Raji (cell line): ENCODE measurements around the gene CTBP1.

ENCODE experiments used
- POLR2A ChIP-seq: IDR thresholded peaks from 2 replicates; pipeline ENCODE4 v1.6.1; 2011; ENCODE audit warnings: low read depth, low read length, control low read depth; ENCODE audit not compliant: insufficient read depth

The CTBP1 gene

DNA sequence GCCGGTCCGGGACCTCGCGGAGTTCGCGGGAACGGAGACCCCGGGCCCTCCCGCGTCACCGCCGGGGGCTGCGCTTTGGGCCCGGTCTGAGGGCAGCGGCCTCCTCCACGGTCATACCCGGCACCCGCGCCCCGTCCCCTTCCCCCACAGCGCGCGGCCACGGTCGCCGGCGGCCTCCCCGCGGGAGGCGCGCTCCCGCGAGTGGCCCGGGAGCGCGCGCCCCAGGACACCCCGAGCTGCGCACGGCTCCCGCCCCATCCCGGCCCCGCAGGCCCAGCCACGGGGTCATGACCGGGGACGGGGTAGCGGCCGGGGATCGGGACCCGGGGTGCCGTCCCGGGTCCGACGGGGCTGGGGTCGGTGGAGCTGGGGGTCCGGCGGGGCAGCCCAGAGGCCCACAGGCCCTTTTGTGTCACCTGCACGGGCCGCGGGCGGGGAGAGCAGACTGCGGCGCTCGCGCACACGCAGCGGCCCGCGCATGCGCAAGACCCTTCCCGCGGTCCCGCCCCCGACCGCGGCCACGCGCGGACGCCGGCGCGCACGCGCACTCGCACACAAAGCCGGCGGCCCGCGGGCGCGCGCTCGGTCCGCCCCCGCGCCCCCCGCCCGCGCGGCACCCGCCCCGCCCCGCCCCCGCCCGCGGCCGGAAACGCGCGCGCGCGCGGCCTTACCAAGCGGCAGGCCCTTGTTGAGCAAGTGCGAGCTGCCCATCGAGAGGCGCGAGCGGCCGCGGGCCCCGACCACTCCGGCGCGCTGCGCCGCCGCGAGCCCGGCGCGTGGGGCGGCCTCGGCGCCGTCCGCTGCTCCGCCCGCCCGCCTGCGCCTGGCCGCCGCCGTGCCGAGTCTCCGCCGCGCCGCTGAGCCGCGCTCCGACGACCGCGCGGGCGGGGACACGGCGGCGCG is at the start of gene CTBP1:
CTBP1 (minus strand) TSS at position 886 of the 903 bp plus-strand sequence. CDS start 7,799 bp downstream, outside the sequence.
- peak; percentile 61 for TF ChIP-seq POLR2A

DNA sequence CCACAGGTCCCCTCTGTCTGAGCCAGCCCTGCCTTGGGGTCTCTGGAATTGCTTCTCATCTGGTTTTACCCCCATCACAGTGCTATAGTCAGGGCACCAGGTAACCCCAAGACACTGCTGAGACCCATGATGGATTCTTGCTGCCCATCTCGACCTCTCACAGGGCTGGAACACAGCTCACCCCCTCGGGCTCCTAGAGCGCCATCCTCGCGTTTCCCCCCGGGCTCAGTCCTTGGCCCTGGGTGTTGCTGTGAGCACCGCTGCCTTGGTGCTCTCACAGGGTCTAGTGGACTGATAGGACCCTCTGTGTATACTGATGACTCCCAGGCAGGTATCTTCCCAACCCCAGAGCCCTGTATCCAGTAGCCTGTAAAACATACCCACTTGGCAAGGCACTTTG is 49.5 kb upstream of the CTBP1 start:
- no peak for TF ChIP-seq POLR2A

DNA sequence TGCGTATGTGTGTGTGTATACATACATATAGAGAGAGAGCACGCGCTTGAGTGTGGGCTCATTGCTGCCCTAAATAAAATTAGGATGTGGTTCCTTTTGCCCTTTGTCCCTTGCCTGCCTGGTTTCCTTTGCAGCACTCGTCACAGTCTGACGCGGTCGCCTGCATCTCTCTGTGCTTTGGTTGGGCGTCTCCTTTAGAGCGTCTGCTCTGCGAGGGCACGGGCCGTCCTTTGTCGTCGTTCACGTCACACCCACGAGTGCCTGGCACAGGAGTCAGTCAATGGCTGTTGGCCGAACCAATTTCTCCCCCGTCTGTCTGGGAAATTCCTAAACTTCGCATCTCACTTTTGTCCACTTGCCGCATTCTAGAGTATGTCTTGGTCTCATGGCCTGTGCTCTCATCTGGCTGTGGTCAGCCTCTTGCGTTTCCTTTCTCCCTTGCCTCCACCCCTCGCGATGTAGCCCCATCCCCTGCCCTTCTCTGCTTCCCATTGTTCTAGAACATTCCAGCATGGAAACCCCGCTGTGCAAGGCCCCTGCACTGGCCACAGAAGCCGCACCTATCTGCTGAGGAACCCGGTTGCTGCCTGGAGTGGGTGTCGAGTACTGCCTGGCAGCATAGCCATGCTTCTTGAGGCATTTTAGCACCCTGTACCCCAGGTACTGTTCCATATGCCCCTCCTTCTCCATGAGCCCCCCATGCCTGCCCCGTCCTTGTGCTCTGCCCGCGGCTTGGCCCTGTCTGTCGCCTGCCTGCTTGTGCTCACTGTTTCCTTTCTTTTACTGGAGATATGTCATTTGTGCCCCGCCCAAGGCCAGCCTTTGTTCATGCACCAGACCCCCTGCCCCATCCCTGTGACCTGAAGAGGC is 48.8 kb upstream of the CTBP1 start:
- no peak for TF ChIP-seq POLR2A

DNA sequence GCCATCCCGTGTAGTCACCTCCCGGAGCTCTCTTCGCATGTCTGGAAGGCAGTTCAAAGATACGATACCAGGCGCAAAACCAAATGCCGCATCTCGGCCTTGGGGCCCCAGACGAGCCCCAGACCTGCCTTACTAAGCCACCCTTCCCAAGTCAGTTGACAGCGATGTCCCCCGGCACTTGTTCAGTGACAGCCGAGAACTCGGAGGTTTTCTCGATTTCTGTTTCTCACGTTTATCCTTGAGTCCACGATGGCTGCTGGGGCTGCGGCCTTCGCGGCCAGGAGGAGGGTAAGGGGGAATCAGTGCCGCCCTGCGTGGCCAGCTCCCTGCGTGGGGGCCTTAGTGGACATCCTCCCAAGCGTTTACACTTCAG is 48.1 kb upstream of the CTBP1 start:
- no peak for TF ChIP-seq POLR2A

DNA sequence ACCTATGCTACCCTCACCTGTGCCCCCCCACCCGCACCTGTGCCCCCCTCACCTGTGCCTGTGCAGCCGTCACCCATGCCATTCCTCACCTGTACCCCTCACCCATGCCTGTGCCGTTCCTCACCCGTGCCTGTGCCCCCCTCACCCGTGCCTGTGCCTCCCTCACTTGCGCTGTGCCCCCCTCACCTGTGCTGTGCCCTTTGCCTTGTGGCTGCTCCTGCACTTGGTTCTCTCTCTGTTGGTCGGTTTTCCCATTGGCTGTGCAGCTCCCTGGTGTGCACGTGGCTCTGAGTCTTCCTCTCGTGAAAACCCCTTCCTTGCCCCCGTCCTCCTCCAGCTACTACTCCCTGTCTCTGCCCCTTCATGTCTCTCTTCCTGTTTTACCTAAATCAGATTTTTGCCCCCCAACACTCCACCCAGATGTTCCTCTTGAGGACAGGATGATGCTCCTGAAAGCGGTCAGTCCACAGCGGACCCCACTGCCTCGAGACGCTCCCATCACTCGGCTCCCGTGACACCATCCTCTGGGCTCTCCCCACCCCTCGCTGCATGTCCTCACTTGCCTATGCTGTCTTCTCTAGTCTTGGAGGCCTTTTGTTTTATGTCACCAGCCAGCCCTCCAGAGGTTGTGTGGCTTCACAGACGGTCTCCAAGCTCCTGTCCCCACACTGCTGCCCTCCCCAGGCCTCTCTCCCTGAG is 47.5 kb upstream of the CTBP1 start:
- no peak for TF ChIP-seq POLR2A

DNA sequence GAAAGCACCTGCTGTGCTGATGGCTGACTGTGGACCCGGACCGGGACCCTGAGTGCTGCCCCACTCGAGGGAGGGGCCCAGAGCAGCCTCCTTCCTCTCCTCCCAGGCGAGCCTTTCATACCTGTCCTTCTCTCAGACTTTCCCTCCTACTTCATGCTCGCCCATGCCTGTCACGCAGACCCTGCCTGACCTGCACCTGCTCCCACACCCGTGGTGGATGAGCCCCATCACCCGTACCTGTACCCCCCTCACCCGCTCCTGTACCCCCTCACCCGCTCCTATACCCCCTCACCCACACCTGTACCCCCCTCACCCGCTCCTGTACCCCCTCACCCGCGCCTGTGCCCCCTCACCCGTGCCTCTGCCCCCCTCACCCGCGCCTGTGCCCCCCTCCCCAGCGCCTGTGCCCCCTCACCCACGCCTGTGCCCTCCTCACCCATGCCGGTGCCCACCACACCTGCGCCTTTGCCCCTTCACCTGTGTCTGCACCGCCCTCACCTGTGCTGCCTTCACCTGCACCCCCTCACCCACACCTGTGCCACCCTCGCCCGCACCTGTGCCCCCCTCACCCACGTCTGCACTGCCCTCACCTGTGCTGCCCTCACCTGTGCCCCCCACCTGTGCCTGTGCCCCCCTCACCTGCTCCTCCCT is 46.6 kb upstream of the CTBP1 start:
- TF ChIP-seq POLR2A: no peak

DNA sequence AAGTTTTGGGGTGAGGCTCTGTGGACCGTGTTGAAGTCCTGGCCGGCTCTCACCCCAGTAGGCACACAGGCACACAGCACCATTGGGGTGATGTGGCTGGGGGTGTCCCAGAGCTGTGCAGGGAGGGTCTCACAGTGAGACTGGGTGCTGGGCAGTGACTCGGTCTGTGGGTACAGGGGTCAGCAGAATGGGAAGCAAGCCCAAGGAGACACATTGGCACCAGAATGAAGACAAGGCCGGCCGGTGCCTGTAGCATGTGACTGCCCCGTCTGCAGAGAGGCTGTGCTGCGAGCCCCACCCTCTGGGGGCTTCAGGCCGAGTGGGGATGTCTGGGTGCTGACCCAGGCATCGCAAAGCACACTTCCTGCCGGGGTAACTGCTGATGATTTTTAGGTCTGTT is 46.0 kb upstream of the CTBP1 start:
- TF ChIP-seq POLR2A: no peak

DNA sequence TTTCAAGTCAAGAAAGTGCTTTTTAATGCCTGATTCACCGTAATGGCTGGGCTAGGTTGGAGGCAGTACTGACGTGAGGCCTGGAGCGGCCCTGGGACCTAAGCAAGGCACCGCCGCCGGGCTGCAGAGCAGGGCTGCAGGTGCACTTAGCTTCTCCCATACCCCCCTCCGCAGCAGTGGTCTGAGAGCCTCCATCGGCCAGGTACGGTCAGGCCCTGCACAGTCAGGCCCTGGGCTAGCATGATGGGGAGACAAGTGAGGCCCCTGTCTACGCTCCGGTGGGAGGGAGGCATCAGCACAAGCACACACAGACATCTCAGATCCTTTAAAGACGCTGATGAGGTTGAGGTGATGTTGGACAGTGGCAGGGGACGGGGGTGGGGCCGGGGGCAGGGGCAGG is 45.5 kb upstream of the CTBP1 start:
- no peak for TF ChIP-seq POLR2A

DNA sequence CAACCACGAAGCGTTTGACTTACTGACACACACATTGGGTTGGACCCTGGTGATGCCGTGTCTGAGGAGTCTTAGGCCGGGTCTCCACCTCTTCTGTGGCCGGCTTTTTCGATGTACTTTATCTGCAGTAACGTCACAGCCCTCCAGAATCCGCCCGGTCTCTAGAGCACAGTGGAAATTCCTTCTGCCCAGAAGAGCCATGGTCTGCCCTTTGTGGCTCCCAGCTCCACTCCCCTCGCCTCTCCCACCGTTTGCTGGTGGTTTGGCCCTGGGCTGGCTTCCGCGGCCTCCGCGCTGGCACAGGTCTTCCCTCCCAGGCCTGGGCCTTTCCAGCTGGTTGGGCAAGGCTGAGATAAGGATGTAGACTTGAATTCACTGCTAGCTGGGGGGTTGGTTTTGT is 45.1 kb upstream of the CTBP1 start:
- TF ChIP-seq POLR2A: no peak

DNA sequence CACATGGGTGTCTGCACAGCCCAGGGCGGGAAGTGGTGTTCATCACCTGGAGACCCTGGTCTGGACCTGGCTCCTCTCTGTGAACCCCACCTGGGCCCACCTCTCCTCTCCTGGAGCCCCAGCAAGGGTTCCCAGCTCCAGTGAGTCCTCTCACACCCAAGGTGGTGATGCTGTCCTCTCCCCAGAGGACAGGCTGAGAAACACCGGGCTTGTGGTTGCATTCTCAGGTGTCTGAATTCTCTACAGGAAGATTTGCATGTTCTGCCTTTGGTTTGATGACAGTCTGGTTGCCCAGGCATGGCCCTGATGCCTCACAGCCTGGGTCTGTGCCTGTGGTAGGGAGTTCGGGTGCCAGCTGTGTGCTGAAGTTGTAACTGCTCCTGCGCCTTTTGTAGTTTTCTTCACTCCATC is 44.6 kb upstream of the CTBP1 start:
- TF ChIP-seq POLR2A: no peak

DNA sequence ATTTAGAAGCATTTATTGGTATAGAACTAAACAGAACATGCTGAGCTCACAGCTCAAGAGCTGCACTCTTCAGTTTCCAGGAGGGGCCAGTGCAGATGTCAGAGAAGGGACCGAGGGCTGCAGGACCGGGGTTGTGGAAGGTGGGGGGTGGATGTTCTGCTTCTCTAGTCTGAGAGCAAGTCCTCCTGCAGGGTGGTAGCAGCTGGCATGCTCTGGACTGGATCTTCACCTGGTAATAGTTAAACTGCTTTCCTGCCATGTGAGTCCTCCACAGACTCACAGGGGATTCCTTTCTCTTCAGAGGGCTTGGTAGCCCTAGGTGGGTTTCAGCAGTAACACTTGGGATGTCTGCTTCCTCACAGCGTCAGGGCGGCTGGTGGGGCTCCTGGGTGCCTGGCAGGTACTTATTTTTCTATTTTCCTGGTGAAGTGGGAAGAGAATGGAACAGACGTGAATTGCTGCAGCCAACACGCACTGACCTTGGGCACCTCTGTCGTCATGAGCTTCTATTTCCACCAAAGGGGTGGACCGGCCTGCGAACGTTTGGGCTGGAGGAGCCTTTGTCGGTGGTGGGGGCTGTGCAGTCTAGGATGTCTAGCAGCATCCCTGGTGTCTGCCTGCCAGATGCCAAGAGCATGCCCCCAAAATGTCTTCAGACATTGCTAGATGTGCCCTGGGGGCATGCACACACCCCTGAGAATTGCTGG is 43.2 kb upstream of the CTBP1 start:
- no peak for TF ChIP-seq POLR2A

DNA sequence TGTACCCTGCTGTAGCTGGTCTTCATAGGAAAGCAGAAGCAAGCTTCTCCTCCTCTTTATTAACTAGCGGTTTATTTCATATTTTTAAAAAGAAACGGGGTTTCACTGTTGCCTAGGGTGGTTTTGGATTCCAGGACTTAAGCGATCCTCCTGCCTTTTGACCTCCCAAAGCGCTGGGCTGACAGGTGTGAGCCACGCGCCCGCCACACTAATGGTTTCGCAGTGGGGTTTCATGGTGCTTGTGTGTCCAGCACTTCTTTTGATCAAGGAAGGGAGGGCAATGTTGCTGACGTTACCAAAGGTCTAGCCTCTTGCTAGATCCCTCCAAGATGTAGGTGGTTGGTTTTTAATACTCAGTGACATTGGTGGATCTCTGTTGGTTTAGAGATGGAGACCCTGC is 42.2 kb upstream of the CTBP1 start:
- no peak for TF ChIP-seq POLR2A

DNA sequence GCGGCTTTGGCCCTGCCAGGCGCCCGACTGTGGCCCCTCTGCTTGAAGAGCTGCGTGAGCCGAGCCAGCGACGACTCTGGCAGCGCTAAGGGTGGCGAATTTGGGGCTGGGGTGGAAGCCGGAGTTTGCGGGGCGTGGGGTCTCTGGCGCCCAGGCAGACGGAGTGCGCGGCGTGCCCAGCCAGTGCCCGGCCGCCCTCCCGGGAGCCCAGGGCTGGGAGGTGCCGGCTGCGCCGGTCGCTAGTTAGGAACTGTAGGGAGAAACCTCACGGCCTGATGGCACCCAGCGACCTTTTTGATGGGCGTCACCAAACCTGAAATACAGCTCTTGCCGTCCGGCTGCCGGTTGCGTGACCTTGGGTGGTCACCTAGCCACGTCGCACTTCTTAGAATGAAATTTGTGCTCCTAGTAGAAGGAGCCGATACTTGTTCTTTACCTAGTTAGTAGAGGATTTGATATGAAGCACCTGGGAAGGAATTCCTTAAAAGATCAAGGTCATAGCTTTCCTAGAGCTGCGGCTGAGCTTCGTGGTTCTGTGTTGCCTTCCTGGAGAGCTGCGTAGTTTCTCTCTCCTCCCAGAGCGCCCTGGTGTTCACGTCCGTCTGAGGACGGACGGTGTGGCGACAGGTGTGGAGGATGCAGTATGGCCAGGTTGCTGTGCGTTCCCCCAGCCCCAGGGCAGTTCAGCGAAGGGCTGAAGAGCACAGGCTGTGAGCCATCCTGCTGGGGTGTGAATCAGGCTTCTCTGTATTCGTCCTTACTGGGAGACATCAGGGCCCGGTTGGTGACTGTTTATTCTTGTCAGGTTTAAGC is 41.4 kb upstream of the CTBP1 start:
- TF ChIP-seq POLR2A: no peak

DNA sequence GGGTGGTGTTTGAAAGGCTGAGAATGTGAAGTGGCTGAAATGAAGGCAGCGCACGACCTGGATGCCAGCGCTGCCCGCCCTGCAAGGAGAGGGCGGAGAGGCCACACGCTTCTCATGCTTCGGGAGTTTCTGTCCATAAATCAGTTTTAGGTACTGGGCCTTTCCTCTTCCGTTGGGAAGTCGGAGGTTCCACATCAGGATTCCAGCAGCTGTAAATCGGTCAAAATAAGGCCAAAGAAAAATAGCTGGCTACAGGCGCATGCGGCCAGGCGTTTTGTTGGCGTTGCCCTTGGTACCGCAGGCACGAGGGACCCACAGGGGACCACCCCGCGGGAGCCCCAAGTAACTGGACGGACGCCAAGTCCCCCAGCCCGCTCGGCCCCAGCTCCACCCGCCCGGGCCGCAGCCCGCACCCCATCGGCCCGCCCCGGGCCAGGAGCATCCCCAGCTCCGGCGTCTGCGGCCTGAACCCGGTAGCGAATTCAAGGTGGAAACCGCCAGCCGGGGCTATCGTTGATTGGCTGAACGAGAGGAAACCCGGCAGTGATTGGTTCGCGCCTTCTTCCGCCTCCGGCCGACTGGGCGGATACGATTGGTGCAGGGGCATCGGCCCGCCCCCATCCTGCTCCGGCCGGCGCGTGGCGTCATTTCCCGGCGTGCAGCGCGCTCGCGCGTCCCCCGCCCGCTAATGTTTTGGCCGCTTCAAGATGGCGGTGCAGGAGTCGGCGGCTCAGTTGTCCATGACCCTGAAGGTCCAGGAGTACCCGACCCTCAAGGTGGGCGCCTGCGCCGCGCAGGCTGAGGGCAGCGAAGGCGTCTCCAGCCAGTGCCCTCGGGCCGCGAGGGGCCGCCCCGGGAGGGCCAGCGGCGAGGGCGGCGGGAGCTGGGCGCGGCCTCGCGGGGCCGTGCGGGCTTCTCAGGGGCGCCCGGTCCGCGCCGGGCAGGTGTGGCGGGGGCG is 40.6 kb upstream of the CTBP1 start, which contains the start of gene MAEA:
MAEA (plus strand) TSS at position 685 of the 958 bp plus-strand sequence; CDS start at position 708, 23 bp downstream.
- peak; percentile 88 for TF ChIP-seq POLR2A
